Measurements from ENCODE around the gene CADM4. TPM values are rescaled to one million over a fixed set of nuclear protein-coding genes. Genes with fewer than 3 reads are reported as not detected.
A peak's percentile ranks its signal among the peaks of the same experiment; 100 is the strongest.

The CADM4 gene
- total RNA-seq, 1 donor from 2014 or later, result 52.4 TPM

GRCh38 chr19:43575955-43576878 lies 63.4 kb downstream of the CADM4 start:
- peak overlapping the region; percentile 73 for H3K27ac Mint-ChIP-seq (ENCODE audit: unreplicated experiment)
- H3K4me3 Mint-ChIP-seq (ENCODE audit: unreplicated experiment), result peak overlapping the region; percentile 100
- H3K36me3 Mint-ChIP-seq (ENCODE audit: unreplicated experiment), result no peaks in the 10 kb centered on the region
- no peak for TF ChIP-seq CTCF (IDR thresholded peaks at IDR 0.05; ENCODE audit: partially characterized antibody, unreplicated experiment)
- peaks cover 5% of the 10 kb centered on the region for H3K27me3 Mint-ChIP-seq (ENCODE audit: unreplicated experiment)
- DNase-seq, result no peak
- peaks cover 12% of the 10 kb centered on the region for H3K9me3 Mint-ChIP-seq (ENCODE audit: unreplicated experiment)
- peaks cover 10% of the 10 kb centered on the region for H3K4me1 Mint-ChIP-seq (ENCODE audit: low read depth, unreplicated experiment)

GRCh38 chr19:43575156-43575950 lies 64.3 kb downstream of the CADM4 start, which contains the start of the genes PINLYP and XRCC1:
TSS of gene PINLYP (plus strand) at chr19:43575801. CDS start at chr19:43577192, 1,391 bp downstream.
TSS of gene XRCC1 (minus strand) at chr19:43575527. CDS start at chr19:43575458, 69 bp downstream.
- peaks cover 14% of the 10 kb centered on the region for H3K4me1 Mint-ChIP-seq (ENCODE audit: low read depth, unreplicated experiment)
- peaks cover 17% of the 10 kb centered on the region for H3K9me3 Mint-ChIP-seq (ENCODE audit: unreplicated experiment)
- H3K36me3 Mint-ChIP-seq (ENCODE audit: unreplicated experiment), result no peaks in the 10 kb centered on the region
- H3K27me3 Mint-ChIP-seq (ENCODE audit: unreplicated experiment), result peaks cover 5% of the 10 kb centered on the region
- H3K27ac Mint-ChIP-seq (ENCODE audit: unreplicated experiment), result peak within 1 kb of the TSS; percentile 96
- H3K4me3 Mint-ChIP-seq (ENCODE audit: unreplicated experiment), result peak within 1 kb of the TSS; percentile 100
- TF ChIP-seq CTCF (IDR thresholded peaks at IDR 0.05; ENCODE audit: partially characterized antibody, unreplicated experiment), result no peak
- peak; percentile 97 for DNase-seq

- peaks cover 8% of the 10 kb centered on the region for H3K27me3 Mint-ChIP-seq (ENCODE audit: unreplicated experiment)
- DNase-seq, result no peak
- H3K36me3 Mint-ChIP-seq (ENCODE audit: unreplicated experiment), result no peaks in the 10 kb centered on the region
- peaks cover 18% of the 10 kb centered on the region for H3K4me1 Mint-ChIP-seq (ENCODE audit: low read depth, unreplicated experiment)
- H3K9me3 Mint-ChIP-seq (ENCODE audit: unreplicated experiment), result peaks cover 17% of the 10 kb centered on the region
- H3K27ac Mint-ChIP-seq (ENCODE audit: unreplicated experiment), result peak overlapping the region; percentile 96
- peak overlapping the region; percentile 100 for H3K4me3 Mint-ChIP-seq (ENCODE audit: unreplicated experiment)
- no peak for TF ChIP-seq CTCF (IDR thresholded peaks at IDR 0.05; ENCODE audit: partially characterized antibody, unreplicated experiment)
These were observed 65.1 kb downstream of the CADM4 start for GRCh38 chr19:43574424-43575155.

Other genes starting within 250 kb of the CADM4 start
- gene TEX101, start 225.0 kb downstream of the CADM4 start, total RNA-seq (ENCODE audit: unreplicated experiment), result not detected
- gene LYPD3, start 174.2 kb downstream of the CADM4 start, total RNA-seq (ENCODE audit: unreplicated experiment), result 0.56 TPM
- 6.8 TPM for gene PHLDB3, start 135.1 kb downstream of the CADM4 start, total RNA-seq (ENCODE audit: unreplicated experiment)
- gene ETHE1, start 112.6 kb downstream of the CADM4 start, total RNA-seq (ENCODE audit: unreplicated experiment), result 16.0 TPM
- gene ZNF575, start 106.7 kb downstream of the CADM4 start, total RNA-seq (ENCODE audit: unreplicated experiment), result 2.0 TPM
- 39.5 TPM for gene XRCC1, start 64.3 kb downstream of the CADM4 start, total RNA-seq (ENCODE audit: unreplicated experiment)
- 0.96 TPM for gene PINLYP, start 64.0 kb downstream of the CADM4 start, total RNA-seq (ENCODE audit: unreplicated experiment)
- gene IRGQ, start 43.7 kb downstream of the CADM4 start, total RNA-seq (ENCODE audit: unreplicated experiment), result 184 TPM
- gene ZNF576, start 43.3 kb downstream of the CADM4 start, total RNA-seq (ENCODE audit: unreplicated experiment), result 15.0 TPM
- gene SRRM5, start 27.8 kb downstream of the CADM4 start, total RNA-seq (ENCODE audit: unreplicated experiment), result 0.51 TPM
- gene ZNF428, start 20.2 kb downstream of the CADM4 start, total RNA-seq (ENCODE audit: unreplicated experiment), result 139 TPM
- gene PLAUR, start 30.3 kb upstream of the CADM4 start, total RNA-seq (ENCODE audit: unreplicated experiment), result 2.9 TPM
- gene IRGC, start 76.2 kb upstream of the CADM4 start, total RNA-seq (ENCODE audit: unreplicated experiment), result not detected
- gene SMG9, start 115.1 kb upstream of the CADM4 start, total RNA-seq (ENCODE audit: unreplicated experiment), result 34.1 TPM
- gene KCNN4, start 141.1 kb upstream of the CADM4 start, total RNA-seq (ENCODE audit: unreplicated experiment), result 0.44 TPM
- gene LYPD5, start 162.6 kb upstream of the CADM4 start, total RNA-seq (ENCODE audit: unreplicated experiment), result not detected
- 13.0 TPM for gene ZNF283, start 187.5 kb upstream of the CADM4 start, total RNA-seq (ENCODE audit: unreplicated experiment)
- 3.0 TPM for gene ZNF404, start 244.1 kb upstream of the CADM4 start, total RNA-seq (ENCODE audit: unreplicated experiment)